Stimulated activated naive CD8-positive, alpha-beta T cell treated with anti-CD3 and anti-CD28 coated beads, Interleukin-15, Interleukin-2, amounts not matched to agents 100 ng/mL and 50 ng/mL, for 24 hours (primary cell): ENCODE measurements around the gene ESPN.

ENCODE experiments used
- H3K27ac Mint-ChIP-seq: one replicate; pipeline ENCODE4 v1.8.0; 2021; ENCODE audit warnings: mild to moderate bottlenecking, mixed read lengths
- H3K27me3 Mint-ChIP-seq: one replicate; pipeline ENCODE4 v1.8.0; 2021; ENCODE audit warnings: mixed read lengths
- H3K36me3 Mint-ChIP-seq: one replicate; pipeline ENCODE4 v1.8.0; 2021; ENCODE audit warnings: low read depth, mixed read lengths
- H3K4me1 Mint-ChIP-seq: one replicate; pipeline ENCODE4 v1.8.0; 2021; ENCODE audit warnings: low read depth, mixed read lengths
- H3K4me3 Mint-ChIP-seq: one replicate; pipeline ENCODE4 v1.8.0; 2021; ENCODE audit warnings: mild to moderate bottlenecking, mixed read lengths
- H3K9me3 Mint-ChIP-seq: one replicate; pipeline ENCODE4 v1.8.0; 2021; ENCODE audit warnings: mixed read lengths

ESPN gene

DNA sequence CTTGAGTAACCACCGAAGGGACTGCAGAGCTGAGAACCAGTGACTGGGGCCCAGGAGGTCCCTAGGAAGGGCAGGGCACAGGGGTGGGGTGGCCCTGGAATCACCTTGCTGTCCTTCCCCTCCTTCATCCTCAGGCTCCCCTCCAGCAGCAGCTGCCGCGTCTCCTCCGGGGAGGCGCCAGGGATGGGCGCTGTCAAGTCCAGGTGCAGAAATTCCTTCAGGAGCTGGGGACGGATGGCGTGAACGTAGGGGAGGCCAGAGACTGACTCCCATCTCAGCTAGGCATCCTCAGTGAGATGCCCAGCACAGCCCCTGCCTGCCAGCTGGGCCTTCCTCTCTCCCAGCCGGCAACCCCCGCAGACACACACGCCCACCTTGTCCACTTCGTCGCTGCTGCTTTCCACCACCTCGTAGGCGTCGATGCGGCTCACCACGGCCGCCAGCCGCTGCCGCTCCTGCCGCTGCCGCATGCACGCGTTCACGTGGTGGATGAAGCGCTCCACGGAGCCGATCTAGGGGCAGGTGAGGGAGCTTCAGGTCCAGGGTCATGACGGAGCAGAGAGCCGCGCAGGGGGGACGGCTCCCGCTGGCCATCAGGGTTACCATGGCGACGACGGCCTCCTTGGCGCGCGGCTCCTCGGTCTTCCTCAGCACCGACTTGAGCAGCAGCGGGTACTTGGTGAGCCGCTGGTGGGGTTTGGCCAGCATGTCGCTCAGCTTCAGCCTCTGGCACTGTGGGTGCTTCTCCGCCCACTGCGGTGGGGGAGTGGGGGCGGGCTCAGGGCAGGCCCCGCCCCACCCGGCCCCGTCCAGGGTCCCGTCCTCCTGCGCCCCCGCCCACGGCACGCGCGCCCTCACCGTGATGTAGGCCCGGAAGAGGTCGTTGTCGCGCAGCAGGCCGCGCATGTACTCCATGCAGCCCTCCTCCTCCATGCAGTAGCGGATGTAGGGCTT lies 45.8 kb downstream of the ESPN start:
- no peak overlapping the region for H3K27ac Mint-ChIP-seq
- H3K27me3 Mint-ChIP-seq: no peaks in the 10 kb centered on the region
- H3K9me3 Mint-ChIP-seq: no peaks in the 10 kb centered on the region
- no peaks in the 10 kb centered on the region for H3K4me1 Mint-ChIP-seq
- H3K36me3 Mint-ChIP-seq: no peaks in the 10 kb centered on the region
- H3K4me3 Mint-ChIP-seq: no peak overlapping the region

DNA sequence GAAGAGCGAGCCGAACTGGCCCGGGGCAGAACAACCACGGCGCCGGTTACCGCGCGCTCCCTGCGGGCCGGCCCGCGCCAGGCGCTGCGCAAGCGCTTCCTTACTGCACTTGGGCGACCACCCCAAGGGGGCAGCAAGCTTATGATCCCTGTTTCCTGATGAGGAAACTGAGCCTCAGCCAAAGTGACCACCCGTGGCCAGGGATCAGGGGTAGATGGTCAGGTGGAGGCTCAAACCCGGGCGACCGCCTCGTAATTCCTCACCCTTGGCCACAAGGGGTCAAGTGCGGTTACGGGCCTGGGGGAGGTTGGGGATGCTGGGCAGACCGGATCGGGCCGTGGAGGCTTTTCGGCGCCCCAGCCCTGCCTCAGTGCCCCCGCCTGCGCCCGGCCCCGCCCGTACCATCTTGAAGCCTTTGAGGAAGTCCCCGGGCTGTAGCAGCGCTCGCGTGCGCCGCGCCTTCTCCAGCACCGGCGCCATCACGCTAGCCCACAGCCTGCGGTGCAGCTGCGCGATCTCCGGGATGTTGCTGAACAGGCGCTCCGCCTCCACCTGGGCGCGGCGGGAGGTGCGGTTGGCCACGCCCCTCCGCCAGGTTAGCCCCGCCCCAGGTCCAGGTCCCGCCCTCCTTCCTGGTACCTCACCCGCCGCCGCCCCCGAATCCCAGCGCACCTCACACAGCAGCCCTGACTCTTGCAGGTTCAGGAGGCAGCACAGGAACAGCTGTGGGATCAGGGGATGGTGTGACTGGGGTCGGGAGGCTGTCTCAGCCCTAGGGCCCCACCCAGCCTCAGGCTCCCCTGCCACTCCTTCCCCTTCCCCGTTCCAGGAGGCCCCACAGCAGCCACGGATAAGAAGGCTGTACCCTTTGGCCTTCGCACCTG lies 46.8 kb downstream of the ESPN start:
- Mint-ChIP-seq H3K4me3 (no peak overlapping the region), H3K9me3 (no peaks in the 10 kb centered on the region), H3K36me3 (no peaks in the 10 kb centered on the region), H3K27ac (no peak overlapping the region), H3K27me3 (no peaks in the 10 kb centered on the region), H3K4me1 (no peaks in the 10 kb centered on the region)

DNA sequence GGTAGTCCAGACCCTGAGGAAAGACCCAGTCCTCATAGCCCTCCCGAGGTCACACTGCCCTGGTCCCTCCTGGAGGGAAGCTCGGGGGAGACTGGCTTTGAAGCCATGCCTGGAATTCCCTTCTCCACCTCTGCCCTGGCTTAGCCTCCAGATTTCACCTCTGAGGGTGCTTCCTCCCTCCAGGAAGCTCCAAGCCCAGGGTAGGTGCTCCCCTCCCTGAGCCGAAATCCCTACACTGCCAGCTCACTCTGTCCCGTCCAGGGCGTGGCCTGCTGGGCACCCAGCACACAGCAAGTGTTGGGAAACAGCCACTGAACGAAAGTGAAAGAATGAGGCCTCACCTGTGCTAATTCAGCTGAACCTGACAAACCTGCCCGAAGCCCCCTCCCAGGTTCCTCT lies 47.4 kb downstream of the ESPN start:
- no peaks in the 10 kb centered on the region for H3K9me3 Mint-ChIP-seq
- H3K4me1 Mint-ChIP-seq: no peaks in the 10 kb centered on the region
- no peaks in the 10 kb centered on the region for H3K27me3 Mint-ChIP-seq
- H3K36me3 Mint-ChIP-seq: no peaks in the 10 kb centered on the region
- H3K27ac Mint-ChIP-seq: no peak overlapping the region
- no peak overlapping the region for H3K4me3 Mint-ChIP-seq

DNA sequence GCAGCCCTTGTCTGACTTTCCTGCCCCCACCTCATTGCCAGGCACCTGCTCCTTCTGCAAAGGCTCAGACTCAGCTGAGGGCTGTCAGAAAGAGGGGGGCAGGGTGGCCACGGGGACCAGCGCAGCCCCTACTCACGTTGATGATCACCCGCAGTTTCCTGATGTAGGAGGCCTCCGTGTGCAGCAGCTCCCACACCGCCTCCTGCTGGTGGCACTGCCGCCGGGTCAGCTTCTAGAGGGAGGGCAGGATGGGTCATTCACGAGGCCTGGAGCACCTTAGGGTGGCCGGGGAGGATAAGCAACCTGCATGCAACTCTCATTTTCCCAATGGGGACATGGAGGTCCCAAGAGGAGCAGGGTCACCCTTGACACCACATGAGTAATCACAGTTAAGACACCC lies 47.8 kb downstream of the ESPN start:
- no peaks in the 10 kb centered on the region for H3K27me3 Mint-ChIP-seq
- no peaks in the 10 kb centered on the region for H3K9me3 Mint-ChIP-seq
- no peaks in the 10 kb centered on the region for H3K36me3 Mint-ChIP-seq
- no peak overlapping the region for H3K4me3 Mint-ChIP-seq
- no peak overlapping the region for H3K27ac Mint-ChIP-seq
- no peaks in the 10 kb centered on the region for H3K4me1 Mint-ChIP-seq

DNA sequence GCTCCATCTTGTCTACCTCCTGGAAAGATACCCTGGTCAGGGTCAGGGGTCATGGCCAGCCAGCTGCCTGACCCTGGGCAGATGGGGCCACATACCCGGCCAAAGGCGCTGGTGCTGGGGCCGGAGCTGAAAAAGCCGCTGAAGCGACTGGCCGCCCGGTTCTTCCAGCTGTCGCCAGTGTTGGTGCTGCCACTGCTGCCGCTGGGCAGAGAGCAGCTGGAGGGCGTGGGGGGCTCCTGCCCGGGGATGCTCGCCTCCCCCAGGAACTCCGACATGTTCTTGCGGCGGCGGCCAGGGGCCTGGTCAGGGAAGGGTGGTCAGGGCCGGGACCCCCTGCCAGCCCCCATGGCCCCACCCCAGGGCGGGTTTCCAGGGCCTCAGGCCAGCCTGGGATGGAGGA lies 48.6 kb downstream of the ESPN start:
- Mint-ChIP-seq H3K4me1 (no peaks in the 10 kb centered on the region), H3K4me3 (no peak overlapping the region), H3K27ac (no peak overlapping the region), H3K36me3 (no peaks in the 10 kb centered on the region), H3K9me3 (no peaks in the 10 kb centered on the region), H3K27me3 (no peaks in the 10 kb centered on the region)

DNA sequence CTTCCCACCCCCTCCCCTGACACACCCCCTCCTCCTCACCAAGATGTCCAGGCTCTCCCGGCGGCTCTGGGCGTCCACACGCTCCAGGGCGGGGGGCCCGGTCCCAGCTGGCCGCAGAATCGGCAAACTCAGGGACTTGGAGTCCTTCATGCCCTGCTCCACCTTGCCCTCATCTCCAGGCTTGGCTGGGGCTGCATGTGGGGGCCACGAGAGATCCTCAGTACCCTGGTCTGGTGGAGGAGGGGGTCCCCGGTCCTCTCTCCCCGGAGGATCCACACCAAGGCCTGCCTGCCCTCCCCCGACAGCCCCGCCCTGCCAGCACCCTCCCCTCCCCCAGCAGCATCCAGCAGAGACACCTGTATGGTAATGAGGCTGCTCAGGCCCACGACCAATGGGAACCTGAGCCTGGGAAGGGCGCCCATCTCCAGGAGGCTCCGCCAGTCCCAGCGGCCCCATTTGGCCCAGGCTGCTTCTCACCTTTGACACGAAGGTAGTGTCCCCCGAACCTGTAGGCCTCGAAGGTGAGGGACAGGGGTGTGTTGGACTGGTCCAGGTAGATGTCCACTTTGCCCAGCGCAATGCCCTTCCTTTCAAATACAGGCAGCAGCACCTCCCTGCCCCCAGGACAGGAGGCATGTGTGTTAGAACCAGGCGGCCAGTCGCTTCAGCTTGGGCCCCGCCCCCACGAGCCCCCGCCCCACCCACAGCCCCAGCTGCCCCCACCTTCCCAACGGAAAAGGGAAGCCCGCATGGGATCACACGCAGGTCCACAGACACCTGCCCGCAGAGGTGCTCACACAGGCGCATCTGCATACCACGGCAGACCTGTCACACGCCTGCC lies 49.6 kb downstream of the ESPN start:
- Mint-ChIP-seq H3K4me1 (no peaks in the 10 kb centered on the region), H3K9me3 (no peaks in the 10 kb centered on the region), H3K27me3 (no peaks in the 10 kb centered on the region), H3K4me3 (no peak overlapping the region), H3K27ac (no peak overlapping the region), H3K36me3 (no peaks in the 10 kb centered on the region)

DNA sequence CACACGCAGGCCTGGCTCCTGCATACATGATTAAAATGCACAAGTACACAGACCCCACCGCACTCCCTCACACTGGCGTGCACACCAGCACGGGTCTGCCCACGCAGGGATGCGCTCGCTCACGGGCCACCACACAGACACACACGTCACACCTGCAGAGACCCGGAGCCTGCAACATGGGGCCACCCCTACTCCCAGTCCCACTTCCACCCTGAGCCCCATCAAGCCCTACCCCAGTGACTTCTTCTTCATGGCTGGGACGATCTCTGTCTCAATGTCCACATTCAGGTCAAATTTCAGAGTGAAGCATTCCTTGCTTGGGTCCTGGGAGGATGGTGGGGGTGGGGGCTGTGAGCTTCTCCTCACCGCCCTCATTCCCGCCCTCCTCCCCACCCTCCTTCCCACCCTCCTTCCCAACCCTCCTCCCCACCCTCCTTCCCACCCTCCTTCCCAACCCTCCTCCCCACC lies 50.3 kb downstream of the ESPN start:
- H3K4me1 Mint-ChIP-seq: no peaks in the 10 kb centered on the region
- H3K27me3 Mint-ChIP-seq: no peaks in the 10 kb centered on the region
- H3K27ac Mint-ChIP-seq: no peak overlapping the region
- no peak overlapping the region for H3K4me3 Mint-ChIP-seq
- H3K9me3 Mint-ChIP-seq: no peaks in the 10 kb centered on the region
- no peaks in the 10 kb centered on the region for H3K36me3 Mint-ChIP-seq

DNA sequence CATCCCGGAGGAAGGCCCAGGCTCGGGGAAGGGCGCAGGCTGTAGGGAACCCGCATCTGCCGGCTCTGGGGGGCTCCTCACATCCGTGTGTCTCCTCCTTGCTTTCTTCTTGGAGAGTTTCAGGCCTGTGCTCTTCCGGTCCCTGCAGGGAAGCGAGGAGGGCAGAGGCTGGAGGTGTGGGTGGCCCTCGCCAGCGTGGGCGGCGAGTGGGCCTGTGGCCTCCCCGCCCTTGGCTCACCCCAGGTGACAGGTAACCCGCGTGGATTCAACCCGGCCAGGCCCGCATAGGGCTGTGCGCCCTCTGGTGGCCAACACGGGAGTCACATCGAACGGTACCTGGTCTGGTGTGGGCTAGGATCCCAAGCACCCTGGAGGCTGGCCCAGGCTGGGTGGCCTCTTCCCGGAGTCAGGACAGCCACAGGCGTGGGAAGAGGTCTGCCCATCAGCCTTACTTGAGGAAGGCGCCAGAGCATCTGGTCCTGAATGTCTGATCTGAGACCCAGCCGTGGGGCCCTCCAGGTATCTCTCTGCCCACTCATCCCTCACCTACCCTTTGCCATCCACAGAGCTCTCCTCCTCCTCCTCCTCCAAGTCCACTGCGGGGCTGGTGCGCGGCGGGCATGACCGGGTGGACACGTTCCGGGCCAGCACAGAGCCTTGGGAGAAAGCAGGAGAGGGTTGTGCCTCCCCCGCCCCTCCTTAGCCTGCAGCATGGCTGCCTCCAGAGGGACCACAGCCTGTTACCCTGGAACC lies 51.0 kb downstream of the ESPN start:
- Mint-ChIP-seq H3K4me3 (no peak overlapping the region), H3K9me3 (no peaks in the 10 kb centered on the region), H3K27me3 (no peaks in the 10 kb centered on the region), H3K36me3 (no peaks in the 10 kb centered on the region), H3K27ac (no peak overlapping the region), H3K4me1 (no peaks in the 10 kb centered on the region)

DNA sequence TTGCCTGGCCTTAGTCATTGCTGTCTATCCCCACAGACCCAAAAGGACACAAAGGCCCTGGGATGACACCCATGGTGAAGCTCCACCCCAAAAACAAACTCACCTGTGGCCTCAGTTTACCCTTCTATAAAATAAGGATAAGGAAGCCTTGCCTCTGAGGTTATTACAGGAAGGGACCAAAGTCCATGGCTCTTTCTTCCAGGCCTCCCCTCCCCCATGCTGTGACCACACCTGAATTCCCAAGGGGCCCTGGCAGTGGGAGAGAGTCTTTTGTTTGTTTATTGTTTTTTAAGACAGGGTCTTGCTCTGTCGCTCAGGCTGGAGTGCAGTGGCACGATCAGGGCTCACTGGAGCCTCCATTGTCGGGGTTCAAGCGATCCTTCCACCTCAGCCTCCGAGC lies 51.9 kb downstream of the ESPN start:
- no peaks in the 10 kb centered on the region for H3K9me3 Mint-ChIP-seq
- H3K27me3 Mint-ChIP-seq: no peaks in the 10 kb centered on the region
- H3K36me3 Mint-ChIP-seq: no peaks in the 10 kb centered on the region
- no peak overlapping the region for H3K4me3 Mint-ChIP-seq
- no peaks in the 10 kb centered on the region for H3K4me1 Mint-ChIP-seq
- no peak overlapping the region for H3K27ac Mint-ChIP-seq

DNA sequence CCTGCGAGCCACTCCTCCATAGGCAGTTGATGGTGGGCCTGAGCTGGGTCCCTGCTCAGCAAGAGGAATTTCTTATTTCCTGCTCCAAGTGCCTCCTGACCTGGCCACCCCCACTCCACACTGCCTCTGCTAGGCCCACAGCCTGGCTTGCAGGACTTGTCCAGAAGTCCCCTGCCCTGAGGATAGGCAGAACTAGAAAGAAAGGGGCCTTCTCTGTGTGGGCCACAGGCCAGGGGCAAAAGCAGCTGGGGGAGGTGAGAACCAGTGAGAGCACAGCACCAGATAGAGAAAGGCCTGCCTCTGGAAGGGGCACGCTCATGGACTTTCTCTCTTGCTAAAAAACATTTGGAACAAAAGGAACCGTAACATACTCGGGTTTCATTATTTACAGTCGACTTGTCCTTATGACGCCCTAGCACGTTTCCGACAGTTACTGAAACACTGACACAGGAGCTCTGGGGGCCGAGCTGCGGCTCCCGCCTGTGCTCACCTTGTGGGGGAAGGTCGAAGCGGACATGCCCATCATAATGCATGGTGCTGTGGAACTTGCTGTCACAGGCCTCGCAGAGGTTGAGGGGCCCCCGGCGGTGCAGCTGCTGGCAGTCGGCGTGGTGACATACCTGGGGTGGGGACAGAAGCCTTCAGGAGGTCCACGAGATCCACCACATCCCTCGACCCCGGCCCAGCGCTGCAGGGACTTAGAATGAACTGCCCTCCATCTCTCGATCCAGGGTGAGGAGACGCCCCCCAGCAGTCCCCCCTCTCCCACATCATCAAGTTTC lies 52.7 kb downstream of the ESPN start:
- no peaks in the 10 kb centered on the region for H3K9me3 Mint-ChIP-seq
- no peaks in the 10 kb centered on the region for H3K4me1 Mint-ChIP-seq
- no peaks in the 10 kb centered on the region for H3K36me3 Mint-ChIP-seq
- no peaks in the 10 kb centered on the region for H3K27me3 Mint-ChIP-seq
- no peak overlapping the region for H3K4me3 Mint-ChIP-seq
- H3K27ac Mint-ChIP-seq: no peak overlapping the region

DNA sequence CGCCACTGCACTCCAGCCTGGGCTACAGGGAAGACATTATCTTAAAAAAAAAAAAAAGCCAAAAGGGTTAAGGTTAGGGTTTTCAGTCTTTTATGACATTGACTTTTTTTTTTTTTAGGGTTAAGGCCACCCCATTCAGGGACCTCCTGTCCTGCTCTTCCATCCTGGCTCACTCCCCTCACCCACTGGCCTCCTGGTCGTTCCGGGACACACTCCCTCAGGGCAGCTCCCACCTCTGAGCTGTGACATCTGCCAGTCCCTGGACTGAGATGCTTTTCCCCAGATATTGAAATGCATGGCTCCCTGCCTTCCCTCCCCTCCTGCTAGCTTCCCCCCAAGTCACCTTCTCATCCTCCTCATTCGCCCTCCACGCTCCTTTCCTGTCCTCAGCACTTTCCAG lies 57.2 kb downstream of the ESPN start:
- Mint-ChIP-seq H3K36me3 (no peaks in the 10 kb centered on the region), H3K27ac (no peak overlapping the region), H3K9me3 (no peaks in the 10 kb centered on the region), H3K4me1 (peaks cover 6% of the 10 kb centered on the region), H3K4me3 (no peak overlapping the region), H3K27me3 (peaks cover 18% of the 10 kb centered on the region)

DNA sequence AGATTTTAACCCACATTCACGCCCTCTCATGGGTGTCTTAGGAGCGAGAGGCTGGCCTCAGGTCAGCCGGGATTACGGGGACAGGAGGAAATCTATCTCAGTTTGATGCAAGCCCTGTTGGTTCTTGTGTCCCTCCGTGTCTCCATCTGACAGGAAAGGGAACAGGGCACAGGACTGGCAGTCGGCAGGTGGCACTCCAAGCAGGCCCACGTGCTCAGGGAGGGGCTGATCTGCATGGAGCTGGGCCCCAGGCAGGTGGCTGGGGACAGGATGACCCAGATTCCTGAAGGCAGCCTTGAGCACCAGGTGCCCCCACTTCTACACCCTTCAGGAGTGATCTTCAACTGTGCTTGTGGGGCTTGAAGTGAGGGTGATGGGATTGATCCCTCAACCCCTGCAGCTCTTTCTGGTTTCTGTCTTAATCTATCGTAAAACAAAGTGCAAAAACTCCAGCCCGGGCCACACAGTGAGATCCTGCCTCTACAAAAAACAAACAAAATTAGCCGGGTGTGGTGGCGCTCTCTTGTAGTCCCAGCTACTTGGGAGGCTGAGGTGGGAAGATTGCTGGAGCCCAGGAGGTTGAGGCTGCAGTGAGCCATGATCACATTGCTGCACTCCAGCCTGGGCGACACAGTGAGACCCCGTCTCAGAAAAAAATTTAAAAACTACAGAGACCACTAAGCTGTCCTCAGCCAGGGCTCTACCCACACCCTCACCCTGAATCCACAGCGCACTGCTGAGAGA lies 58.6 kb downstream of the ESPN start:
- Mint-ChIP-seq H3K9me3 (no peaks in the 10 kb centered on the region), H3K27me3 (peaks cover 24% of the 10 kb centered on the region), H3K36me3 (no peaks in the 10 kb centered on the region), H3K4me1 (peaks cover 6% of the 10 kb centered on the region), H3K4me3 (no peak overlapping the region), H3K27ac (no peak overlapping the region)

DNA sequence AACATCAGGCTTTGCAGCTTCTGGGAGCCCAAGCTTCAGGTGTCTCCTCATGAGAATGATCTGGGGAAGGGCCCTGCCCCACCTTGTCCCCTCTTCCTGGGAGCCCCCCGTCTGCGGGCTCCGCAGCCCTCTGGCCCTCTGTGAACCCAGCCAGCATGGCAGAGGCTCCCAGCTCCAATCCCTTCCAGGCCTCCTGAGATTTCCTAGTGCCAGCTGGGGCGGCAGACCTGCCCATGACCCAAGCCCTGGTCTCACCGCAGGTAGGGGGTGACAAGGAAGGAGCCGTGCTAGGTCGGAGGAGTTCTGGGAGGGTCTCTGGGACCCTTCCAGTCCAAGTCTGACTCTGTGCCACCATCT lies 59.2 kb downstream of the ESPN start:
- Mint-ChIP-seq H3K27me3 (peaks cover 24% of the 10 kb centered on the region), H3K27ac (no peak overlapping the region), H3K36me3 (no peaks in the 10 kb centered on the region)

More for the DNA sequence above, 59.2 kb downstream of the ESPN start:
- Mint-ChIP-seq H3K4me3 (no peak overlapping the region), H3K9me3 (no peaks in the 10 kb centered on the region), H3K4me1 (peaks cover 6% of the 10 kb centered on the region)
